Prostate gland (tissue), 2 donors: ENCODE data around the gene TPPP2.

Experiments
- POLR2A ChIP-seq: fragments of 450-650 bp; IDR thresholded peaks from one replicate; pipeline ENCODE4 v1.6.1; 2016; ENCODE audit warnings: antibody characterized with exemption, mild to moderate bottlenecking
- POLR2AphosphoS5 ChIP-seq: sonication (generic); formaldehyde crosslinking; IDR thresholded peaks from one replicate; pipeline ENCODE4 v1.6.1; 2017; ENCODE audit warnings: antibody characterized with exemption
- TF ChIP-seq, protein P1 (sequence below), 4 experiments: fragments of 200-600 bp in 2 of 4; fragments of 450-650 bp in 2 of 4; sonication (generic) in 2 of 4; IDR thresholded peaks; 1 replicate in 3 of 4; 2 replicates in 1 of 4; pipeline ENCODE4 v1.5.1; 2016 to 2019; ENCODE audit warnings: antibody characterized with exemption in 4 of 4, mild to moderate bottlenecking in 2 of 4, moderate library complexity in 2 of 4

DNA sequence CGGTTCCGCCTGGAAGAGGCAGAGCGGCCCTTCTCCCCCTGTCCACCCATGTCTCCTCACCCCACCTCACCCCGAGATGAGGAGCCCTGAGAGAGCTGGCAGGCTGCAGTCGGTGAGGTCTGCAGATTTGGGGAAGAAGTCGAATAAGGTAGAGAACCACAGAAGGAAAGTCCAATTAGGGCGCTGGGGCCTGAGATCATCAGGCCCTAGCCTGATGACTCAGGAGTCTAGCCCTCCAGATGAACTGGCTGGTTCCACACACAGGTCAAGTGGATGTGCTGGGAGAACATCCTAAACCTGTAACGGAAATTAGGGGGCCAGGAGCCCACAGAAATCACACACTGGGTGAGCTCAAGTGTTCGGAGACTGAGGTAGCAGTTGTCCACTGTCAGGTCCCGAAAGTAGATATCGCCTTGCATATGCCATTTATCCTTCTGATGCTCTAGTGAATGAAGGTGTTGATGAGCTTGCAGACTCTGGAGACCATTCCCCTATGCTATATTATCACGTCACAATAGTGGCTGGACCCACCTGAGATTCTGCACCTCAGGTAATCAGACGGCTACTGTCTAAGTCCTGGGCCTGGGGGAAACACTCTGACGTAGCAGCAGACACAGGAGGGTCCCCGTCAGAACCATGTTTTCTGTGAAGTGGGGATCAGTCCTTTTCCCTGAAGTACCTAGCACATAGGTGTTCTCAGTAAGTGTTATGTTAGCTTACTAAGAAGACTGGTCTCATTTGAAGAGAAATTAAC, 41.1 kb upstream of the TPPP2 start:
- TF ChIP-seq, protein P1, sequence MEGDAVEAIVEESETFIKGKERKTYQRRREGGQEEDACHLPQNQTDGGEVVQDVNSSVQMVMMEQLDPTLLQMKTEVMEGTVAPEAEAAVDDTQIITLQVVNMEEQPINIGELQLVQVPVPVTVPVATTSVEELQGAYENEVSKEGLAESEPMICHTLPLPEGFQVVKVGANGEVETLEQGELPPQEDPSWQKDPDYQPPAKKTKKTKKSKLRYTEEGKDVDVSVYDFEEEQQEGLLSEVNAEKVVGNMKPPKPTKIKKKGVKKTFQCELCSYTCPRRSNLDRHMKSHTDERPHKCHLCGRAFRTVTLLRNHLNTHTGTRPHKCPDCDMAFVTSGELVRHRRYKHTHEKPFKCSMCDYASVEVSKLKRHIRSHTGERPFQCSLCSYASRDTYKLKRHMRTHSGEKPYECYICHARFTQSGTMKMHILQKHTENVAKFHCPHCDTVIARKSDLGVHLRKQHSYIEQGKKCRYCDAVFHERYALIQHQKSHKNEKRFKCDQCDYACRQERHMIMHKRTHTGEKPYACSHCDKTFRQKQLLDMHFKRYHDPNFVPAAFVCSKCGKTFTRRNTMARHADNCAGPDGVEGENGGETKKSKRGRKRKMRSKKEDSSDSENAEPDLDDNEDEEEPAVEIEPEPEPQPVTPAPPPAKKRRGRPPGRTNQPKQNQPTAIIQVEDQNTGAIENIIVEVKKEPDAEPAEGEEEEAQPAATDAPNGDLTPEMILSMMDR (IDR thresholded peaks at IDR 0.05): no peak
- no peak for TF ChIP-seq POLR2A
- TF ChIP-seq POLR2AphosphoS5: no peak
